ENCODE results near the gene SSBP2. TPM values are rescaled to one million over a fixed set of nuclear protein-coding genes. Genes with fewer than 3 reads are reported as not detected.
A peak's percentile ranks its signal among the peaks of the same experiment; 100 is the strongest.

Gene SSBP2
- total RNA-seq, 1 donor from 2014 or later, result 85.8 TPM

GRCh38 chr5:81750308-81751008 is 439 bp downstream of the SSBP2 start:
- TF ChIP-seq CTCF (IDR thresholded peaks at IDR 0.05; ENCODE audit: unreplicated experiment), result no peak
- Mint-ChIP-seq H3K27me3 (ENCODE audit: low read depth) (no peaks in the 10 kb centered on the region), H3K4me3 (peak overlapping the region; percentile 85), H3K4me1 (peaks cover 49% of the 10 kb centered on the region), H3K9me3 (no peaks in the 10 kb centered on the region), H3K36me3 (no peaks in the 10 kb centered on the region), H3K27ac (peak overlapping the region; percentile 97)
- DNase-seq (ENCODE audit: low spot score in 2 of 2, unreplicated experiment in 2 of 2), result peak in 1 of 2 experiments; percentile 25

- peak; percentile 30 to 69 for DNase-seq (ENCODE audit: low spot score in 2 of 2, unreplicated experiment in 2 of 2)
- Mint-ChIP-seq H3K27me3 (ENCODE audit: low read depth) (no peaks in the 10 kb centered on the region), H3K4me3 (peak overlapping the region; percentile 85), H3K4me1 (peaks cover 48% of the 10 kb centered on the region), H3K9me3 (no peaks in the 10 kb centered on the region), H3K36me3 (no peaks in the 10 kb centered on the region), H3K27ac (peak overlapping the region; percentile 86)
- TF ChIP-seq CTCF (IDR thresholded peaks at IDR 0.05; ENCODE audit: unreplicated experiment), result no peak
Observed at GRCh38 chr5:81749561-81750307, 1.2 kb downstream of the SSBP2 start.

DNA sequence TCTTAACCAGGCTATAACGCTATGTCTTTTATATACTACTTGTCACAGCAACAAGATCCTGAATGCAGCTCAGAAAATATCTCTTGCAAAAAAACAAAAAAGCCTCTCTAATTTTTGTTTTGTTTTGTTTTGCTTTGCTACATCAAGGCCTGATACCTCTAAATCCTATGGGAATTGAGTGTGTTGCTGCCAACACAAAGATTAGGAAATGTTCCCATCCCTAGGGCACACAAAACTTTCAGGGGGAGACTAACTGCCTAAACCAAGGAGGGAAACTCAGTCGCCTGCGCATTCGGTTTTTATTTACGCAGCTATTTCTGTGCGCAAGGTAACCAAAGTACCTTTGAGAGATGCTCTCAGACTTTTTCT is 1.7 kb downstream of the SSBP2 start:
- peak overlapping the region; percentile 85 for H3K4me3 Mint-ChIP-seq
- H3K4me1 Mint-ChIP-seq, result peaks cover 43% of the 10 kb centered on the region
- no peak for TF ChIP-seq CTCF (IDR thresholded peaks at IDR 0.05; ENCODE audit: unreplicated experiment)
- peak overlapping the region; percentile 86 for H3K27ac Mint-ChIP-seq
- no peaks in the 10 kb centered on the region for H3K36me3 Mint-ChIP-seq
- no peaks in the 10 kb centered on the region for H3K9me3 Mint-ChIP-seq
- no peak for DNase-seq (ENCODE audit: low spot score in 2 of 2, unreplicated experiment in 2 of 2)
- no peaks in the 10 kb centered on the region for H3K27me3 Mint-ChIP-seq (ENCODE audit: low read depth)

GRCh38 chr5:81748556-81748955 is 2.3 kb downstream of the SSBP2 start:
- peak overlapping the region; percentile 86 for H3K27ac Mint-ChIP-seq

DNA sequence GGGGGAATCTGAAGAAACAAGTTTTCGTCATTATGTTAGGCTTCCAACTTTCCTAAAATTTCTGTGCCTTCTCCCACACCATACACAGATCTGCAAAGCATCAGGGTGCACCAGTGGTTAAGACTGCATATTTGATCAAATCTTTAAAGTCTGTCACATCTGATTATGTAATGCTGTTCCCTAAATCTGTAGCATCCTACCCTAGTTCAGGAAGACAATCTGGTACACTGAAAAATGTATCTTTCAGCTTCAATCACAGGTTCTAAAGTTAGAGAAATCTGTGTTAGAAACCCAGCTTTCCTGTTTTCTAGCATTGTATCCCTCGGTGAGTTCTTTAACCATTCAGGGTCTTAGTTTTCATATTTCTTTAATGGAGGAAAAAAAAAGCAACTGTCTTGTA is 3.9 kb downstream of the SSBP2 start:
- Mint-ChIP-seq H3K36me3 (no peaks in the 10 kb centered on the region), H3K4me3 (no peak overlapping the region), H3K27me3 (ENCODE audit: low read depth) (no peaks in the 10 kb centered on the region), H3K27ac (no peak overlapping the region), H3K4me1 (peaks cover 29% of the 10 kb centered on the region), H3K9me3 (no peaks in the 10 kb centered on the region)
- TF ChIP-seq CTCF (IDR thresholded peaks at IDR 0.05; ENCODE audit: unreplicated experiment), result no peak
- no peak for DNase-seq (ENCODE audit: low spot score in 2 of 2, unreplicated experiment in 2 of 2)

More at GRCh38 chr5:81748556-81748955, 2.3 kb downstream of the SSBP2 start:
- Mint-ChIP-seq H3K9me3 (no peaks in the 10 kb centered on the region), H3K27me3 (ENCODE audit: low read depth) (no peaks in the 10 kb centered on the region), H3K36me3 (no peaks in the 10 kb centered on the region), H3K4me1 (peaks cover 38% of the 10 kb centered on the region), H3K4me3 (peak overlapping the region; percentile 85)
- TF ChIP-seq CTCF (IDR thresholded peaks at IDR 0.05; ENCODE audit: unreplicated experiment), result no peak
- no peak for DNase-seq (ENCODE audit: low spot score in 2 of 2, unreplicated experiment in 2 of 2)

All from mesothelial cell of epicardium (in vitro differentiated cells).